Ovary (tissue), 3 donors: Measurements from ENCODE around the gene ZNF500.

Experiments used
- EP300 ChIP-seq: sonication (generic); formaldehyde crosslinking; IDR thresholded peaks from one replicate; pipeline ENCODE4 v1.6.1; 2017; ENCODE audit warnings: antibody characterized with exemption
- POLR2A ChIP-seq: fragments of 450-650 bp; IDR thresholded peaks from one replicate; pipeline ENCODE4 v1.6.1; 2017; ENCODE audit warnings: antibody characterized with exemption, mild to moderate bottlenecking, moderate library complexity
- TF ChIP-seq, protein P1 (sequence below), 3 donors: fragments of 450-650 bp in 2 of 3; fragments of 200-600 bp in 1 of 3; IDR thresholded peaks; one replicate each; pipeline versions ENCODE4 v1.5.1 to v1.8.0; 2016 to 2022; ENCODE audit warnings: antibody characterized with exemption in 3 of 3, mild to moderate bottlenecking in 1 of 3
- donor health status: DM: no; HTN: no; CAD: no.

DNA sequence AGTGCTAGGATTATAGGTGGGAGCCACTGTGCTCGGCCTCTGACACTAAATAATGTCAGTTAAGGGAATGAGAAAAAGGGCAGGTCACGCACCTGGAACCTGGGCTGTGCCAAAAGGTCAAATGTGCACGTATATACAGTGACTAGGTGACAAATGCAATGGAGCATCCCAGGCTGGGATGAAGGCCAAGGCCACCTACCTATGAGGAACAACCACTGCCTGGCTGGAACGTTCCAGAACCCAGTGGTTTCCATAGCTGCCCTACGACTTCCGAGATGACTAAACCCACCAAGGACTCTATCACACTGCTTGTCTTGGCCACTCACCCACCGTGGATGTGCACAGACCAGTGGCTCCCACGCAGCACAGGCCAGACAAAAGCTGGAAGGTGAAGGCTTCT lies 16.1 kb downstream of the ZNF500 start:
- no peak for TF ChIP-seq EP300
- TF ChIP-seq, protein P1, sequence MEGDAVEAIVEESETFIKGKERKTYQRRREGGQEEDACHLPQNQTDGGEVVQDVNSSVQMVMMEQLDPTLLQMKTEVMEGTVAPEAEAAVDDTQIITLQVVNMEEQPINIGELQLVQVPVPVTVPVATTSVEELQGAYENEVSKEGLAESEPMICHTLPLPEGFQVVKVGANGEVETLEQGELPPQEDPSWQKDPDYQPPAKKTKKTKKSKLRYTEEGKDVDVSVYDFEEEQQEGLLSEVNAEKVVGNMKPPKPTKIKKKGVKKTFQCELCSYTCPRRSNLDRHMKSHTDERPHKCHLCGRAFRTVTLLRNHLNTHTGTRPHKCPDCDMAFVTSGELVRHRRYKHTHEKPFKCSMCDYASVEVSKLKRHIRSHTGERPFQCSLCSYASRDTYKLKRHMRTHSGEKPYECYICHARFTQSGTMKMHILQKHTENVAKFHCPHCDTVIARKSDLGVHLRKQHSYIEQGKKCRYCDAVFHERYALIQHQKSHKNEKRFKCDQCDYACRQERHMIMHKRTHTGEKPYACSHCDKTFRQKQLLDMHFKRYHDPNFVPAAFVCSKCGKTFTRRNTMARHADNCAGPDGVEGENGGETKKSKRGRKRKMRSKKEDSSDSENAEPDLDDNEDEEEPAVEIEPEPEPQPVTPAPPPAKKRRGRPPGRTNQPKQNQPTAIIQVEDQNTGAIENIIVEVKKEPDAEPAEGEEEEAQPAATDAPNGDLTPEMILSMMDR (IDR thresholded peaks at IDR 0.05), result no peak
- TF ChIP-seq POLR2A, result no peak
